Stimulated activated CD8-positive, alpha-beta memory T cell treated with anti-CD3 and anti-CD28 coated beads, Interleukin-4, amount 100 ng/mL, for 4 hours (primary cell): ENCODE data around the gene SMIM11.
"Not testable (repeated sequence)": the region's sequence is repeated elsewhere in the genome, so short reads cannot be mapped to it uniquely, and the experiment has no call there.

Source experiments
- DNase-seq, 2 donors: peaks; one replicate each; pipeline ENCODE4 v3.0.0-alpha.2; 2020; ENCODE audit warnings: low read depth in 2 of 2, low spot score in 1 of 2

Gene SMIM11, protein sequence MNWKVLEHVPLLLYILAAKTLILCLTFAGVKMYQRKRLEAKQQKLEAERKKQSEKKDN

DNA sequence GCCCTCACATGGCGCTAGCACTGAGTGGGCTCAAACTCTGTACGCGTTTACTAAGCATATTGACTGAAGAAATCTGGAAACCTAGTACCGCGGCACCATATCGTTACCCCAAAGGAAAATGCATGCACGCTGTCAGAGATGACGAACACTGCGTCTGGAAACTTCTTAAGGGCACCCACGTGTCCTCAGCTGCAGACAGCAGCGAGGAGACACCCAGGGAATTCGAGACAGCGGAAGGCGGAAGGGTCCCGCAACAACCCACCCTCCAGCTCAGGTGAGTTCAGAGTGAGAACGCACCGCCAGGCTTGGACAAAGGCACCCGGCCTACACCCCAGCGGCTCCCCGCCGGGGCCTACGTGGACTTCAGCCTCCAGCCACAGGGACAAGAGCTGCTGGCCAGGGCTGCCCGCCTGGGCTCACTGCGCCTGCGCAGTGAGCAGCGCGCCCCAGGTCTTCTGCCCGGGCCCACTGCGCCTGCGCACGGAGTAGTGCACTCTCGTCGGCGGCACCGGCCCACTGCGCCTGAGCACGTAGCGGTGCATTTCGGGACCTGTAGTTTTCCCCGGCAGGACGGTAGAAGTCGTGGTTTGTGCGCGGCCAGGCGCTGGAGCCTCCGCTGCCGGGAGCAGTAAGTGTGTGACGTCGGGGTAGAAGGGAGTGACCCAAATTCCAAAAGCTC, at the start of gene SMIM11:
TSS of gene SMIM11 (plus strand) at position 568 of the 679 bp plus-strand sequence. CDS start 3,998 bp downstream, outside the sequence.
- not testable (repeated sequence) for DNase-seq

DNA sequence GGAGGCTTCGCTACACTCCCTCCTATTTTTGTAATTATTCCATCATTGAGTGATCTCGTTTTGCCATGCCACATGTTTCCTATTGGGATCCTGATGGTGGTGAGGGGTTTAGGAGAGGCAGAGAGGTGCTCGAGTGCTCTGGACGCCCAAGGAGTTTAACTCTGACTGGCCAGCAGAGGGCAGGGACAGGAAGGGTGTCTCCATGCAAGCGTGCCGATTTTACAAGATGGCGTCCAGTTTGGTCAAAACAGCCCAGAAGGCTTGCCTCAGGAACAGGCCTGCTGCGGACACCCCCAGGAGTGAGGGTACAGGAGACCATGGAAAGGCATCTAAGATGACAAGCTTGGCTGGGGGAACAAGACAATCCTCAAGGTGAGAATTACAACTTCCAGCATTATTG, 45.3 kb upstream of the SMIM11 start:
- DNase-seq = no peak

DNA sequence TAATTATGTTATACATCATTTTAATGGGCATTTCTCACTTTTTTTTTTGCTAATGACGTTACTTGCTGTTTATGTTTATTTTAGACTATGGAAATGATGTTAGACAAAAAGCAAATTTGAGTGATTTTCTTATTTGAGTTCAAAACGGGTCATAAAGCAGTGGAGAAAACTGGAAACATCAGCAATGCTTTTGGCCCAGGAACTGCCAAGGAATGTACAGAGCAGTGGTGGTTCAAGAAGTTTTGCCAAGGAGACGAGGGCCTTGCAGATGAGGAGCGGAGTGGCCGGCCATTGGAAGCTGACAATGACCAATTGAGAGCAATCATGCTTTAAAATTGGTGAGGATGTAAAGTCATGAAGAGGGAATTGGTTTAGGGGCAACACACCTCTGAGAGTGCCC, 43.6 kb upstream of the SMIM11 start:
- DNase-seq = no peak

DNA sequence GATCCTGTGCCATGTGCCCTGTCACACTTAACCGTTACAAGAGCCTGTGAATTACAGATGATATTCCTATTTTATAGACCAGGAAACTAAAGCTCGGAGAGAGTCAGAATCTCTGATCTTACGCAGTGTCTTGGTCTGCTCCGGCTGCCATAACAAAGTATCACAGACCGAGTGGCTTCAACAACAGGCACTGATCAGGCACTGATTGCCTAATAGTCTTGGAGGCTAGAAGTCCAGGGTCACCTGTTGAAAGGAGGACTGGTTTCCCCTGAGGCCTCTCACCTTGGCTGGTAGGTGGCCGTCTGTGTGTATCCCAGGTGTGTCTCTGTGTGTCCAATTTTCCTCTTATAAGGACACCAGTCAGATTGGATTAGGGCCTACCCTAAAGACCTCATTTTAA, 43.0 kb upstream of the SMIM11 start:
- DNase-seq = no peak

DNA sequence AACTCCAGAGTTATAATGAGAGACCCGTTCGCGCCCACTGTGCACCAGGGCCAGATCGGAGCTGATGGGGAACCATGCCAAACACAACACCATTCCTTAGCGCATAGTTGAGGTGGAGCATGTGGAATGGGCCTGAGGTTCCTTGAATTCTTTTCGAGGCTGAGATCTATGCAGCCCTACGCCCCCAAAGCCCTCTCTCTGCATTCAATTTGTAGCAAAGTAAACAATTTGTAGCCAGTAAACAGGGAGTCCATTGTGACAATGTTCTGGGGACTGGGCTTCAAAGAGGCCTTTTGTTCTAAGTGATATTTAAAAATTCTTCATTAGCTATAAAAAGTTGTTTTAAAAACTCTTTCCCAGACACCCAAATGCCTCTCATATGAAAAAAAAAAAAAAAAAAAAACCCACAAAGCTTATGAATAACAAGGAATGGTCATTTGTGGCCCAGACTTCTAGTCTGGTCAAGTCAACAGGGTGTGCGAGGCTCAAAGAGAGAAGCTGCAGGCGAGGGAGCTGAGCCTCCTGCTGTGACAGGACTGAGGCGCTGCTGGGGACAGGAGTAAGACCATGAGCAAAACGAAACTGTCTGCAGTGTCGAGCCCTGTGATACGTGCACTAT, 42.1 kb upstream of the SMIM11 start:
- no peak for DNase-seq

DNA sequence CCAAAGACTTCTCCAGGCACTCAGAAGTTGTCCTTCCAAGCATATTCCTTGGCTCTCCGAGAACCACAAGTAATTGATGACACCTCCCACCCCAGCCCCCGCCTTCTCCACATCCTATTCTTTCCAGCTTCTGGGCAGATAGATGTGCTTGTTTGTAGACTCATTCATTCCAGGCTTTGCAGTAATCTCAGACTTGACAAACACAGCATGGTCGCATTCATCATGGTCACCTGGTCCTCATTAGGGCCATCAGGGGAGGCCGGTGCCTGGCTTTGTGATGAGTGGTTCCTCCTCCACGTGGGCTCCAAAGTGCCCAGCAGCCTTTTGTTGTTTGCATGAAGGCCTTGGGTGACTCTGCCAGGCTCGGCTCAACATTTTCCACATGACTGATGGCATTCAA, 40.0 kb upstream of the SMIM11 start:
- DNase-seq = no peak

DNA sequence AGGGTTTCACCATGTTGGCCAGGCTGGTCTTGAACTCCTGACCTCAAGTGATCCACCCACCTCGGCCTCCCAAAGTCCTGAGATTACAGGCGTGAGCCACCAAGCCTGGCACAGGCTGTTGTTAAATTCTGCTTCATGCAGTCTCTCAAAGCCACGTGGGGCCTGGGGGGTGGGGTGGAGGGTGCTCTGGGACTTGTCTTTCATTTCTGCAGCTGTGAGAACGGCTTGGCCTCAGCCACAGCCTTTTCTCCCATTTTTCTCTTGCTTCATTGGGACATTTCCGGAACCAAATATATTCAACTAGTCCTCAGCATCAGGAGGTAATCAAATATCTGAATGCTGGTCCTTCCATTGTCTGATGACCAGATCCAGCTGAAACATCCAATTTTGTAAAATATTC, 39.1 kb upstream of the SMIM11 start:
- DNase-seq = no peak

DNA sequence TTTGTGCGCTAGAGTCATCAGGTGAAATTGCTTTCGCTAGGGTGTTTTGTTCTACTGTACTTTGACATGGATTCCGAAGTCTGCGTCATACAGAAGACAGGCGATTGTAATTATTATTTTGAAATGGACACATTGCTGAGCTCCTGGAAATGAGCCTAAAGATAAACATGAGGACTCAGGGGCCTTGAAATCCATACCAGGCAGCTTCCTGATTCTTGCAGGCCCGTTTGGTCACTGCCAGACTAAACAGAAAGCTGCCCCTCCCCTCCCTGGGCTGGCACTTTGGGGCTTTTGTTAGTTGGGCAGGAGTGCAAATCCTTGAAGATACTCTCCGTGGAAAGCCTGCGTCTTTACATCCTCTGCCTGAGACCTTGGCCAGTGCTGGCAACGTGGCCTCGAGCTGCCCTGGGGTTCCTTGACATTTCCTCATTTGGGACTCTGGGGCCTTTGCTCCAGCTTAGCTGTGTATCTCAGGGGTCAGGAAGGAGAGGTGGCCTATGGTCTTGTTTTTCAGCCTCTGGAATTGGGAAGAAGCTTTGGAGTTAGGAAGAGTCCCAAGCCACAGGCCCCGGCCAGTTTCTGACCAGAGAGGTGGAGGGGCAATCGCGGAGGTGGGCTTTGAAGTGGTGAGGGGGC, 38.4 kb upstream of the SMIM11 start:
- no peak for DNase-seq

DNA sequence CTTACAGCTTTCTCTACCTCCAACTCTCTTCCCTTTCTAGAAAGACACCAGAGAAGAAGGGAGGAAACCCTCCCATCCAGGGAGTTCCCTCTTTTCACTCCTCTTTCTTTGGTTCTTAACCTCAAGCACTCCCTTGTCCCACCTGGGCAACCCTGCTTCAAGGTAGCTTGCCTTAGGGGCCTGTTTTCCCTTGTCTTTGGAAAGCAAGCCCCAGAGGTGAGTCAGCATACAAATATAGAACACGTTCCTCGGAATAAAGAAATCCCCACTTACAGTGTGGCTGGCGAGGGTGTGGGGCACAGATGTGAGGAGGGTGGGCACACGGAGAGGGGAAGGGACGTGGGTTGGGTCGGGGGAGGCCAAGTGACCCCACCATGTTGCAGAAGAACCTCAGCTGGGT, 37.6 kb upstream of the SMIM11 start:
- DNase-seq = no peak

DNA sequence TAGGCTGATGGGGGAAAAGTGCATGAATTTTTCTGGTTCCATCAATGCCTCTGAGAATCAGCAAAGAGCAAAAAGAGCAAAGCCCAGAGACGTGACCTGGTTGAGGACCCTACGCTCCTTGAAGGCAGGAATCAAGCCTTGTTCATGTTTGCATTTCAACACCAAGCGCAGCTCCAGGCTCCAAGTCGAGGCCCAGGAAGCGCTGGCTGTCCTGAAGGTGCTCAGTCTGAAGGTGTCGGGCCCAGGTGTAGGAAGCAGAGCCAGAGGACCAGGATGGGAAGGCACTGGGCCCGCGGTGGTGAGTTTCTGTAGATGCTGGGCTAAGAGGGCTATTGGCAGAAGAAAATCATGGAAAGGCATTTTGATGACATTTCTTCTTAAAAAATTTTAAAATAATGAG, 37.1 kb upstream of the SMIM11 start:
- no peak for DNase-seq

DNA sequence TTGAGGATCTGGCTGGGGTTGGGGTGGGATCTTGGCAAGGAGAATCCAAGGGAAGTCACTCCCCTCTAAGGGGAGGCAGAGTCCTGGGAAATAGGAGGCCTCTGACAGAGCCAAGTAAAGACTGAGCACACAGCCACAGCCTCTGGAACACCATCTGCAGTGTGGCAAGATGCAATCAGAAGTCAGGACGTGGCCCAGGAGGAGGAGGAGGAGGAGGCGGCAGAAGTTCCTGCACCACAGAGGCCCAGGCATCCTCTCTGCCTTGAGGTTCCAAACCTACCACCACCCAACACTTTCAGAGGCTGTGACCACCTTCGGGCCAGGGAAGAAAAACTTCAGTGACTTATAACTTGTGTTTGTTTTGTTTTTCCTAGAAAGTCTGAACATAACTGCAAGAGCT, 35.2 kb upstream of the SMIM11 start:
- no peak for DNase-seq

DNA sequence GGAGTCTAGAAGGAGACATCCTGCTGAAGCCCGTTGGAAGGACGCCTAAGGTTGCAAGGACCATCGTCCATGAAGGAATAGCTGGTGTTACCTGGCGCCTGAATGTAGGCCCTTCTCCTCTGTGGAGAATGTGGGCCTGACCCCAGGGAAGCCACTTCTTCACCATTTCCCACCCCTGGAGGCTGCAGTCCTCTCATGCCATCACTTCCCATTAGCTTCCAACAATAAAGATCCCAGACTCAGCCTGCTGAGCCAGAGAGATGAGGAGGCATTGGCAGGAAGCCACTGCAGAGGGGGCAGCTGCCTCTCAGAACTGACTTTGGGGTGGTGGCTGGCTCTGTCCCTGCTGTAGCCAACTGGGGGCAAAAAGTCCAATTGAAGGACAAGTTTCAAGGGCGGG, 32.8 kb upstream of the SMIM11 start:
- DNase-seq = no peak

DNA sequence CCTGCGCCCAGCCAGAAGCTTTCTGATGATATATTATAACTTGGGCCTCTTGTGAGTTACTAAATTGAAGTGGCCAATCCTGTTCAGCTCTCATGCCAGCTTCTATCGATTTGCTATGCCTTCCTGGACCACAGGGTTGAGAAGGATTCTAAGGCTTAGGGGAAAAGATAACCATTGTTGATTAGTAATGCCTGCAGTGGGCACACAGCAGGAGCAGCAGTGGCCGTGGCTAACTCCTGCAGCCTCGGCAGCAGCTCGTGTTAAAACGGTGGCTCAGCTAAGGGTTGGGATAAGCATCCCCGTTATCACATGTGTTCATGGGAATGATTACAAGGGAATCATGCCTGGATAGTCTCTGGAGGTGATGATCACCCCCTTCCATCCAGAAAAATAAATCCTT, 32.0 kb upstream of the SMIM11 start:
- no peak for DNase-seq

DNA sequence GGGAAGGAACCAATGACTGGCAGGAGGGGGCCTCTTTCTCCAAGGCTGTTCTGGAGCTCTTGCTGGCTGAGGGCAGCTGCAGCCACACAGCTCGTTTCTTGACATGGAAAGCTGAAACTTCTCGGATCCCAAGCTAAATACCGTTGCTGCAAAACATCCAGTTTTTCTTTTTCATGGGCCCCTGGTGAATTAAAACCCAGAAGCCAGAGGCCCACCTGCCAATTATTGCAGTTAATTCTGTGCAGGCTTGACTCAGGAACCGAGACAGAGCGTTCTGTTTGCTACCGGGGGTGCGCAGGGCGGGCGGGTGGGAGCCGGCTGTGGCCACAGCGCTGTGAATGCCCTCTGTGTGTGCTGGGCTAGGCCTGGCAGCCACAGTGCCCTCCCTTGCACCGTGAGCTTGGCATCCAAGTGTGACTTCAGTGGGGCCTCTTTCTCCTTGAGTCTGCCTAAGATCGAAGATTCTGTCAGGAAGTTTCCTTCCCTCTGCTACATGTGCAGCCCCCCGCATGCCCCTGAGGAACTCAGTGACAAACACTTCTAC, 31.4 kb upstream of the SMIM11 start:
- no peak for DNase-seq

DNA sequence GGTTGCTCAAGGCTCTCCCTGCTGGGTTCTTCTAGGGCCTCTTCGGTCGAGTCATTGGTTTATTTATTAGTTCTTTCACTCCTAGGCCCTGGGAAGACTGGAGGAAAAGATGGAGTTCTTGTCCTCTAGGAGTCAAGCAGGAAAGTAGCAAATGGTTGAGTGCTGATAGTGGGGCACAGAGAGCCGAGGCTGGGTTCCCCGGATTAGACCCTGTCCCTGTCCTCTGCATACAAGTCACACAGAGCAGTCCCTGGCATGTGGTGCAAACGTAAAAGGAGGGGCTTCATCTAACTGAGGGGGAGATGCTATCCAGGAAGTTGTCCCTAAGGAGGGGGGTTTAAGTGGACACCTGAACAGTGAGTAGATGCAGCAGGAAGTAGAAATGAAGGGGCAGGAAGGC, 30.7 kb upstream of the SMIM11 start:
- DNase-seq = no peak

DNA sequence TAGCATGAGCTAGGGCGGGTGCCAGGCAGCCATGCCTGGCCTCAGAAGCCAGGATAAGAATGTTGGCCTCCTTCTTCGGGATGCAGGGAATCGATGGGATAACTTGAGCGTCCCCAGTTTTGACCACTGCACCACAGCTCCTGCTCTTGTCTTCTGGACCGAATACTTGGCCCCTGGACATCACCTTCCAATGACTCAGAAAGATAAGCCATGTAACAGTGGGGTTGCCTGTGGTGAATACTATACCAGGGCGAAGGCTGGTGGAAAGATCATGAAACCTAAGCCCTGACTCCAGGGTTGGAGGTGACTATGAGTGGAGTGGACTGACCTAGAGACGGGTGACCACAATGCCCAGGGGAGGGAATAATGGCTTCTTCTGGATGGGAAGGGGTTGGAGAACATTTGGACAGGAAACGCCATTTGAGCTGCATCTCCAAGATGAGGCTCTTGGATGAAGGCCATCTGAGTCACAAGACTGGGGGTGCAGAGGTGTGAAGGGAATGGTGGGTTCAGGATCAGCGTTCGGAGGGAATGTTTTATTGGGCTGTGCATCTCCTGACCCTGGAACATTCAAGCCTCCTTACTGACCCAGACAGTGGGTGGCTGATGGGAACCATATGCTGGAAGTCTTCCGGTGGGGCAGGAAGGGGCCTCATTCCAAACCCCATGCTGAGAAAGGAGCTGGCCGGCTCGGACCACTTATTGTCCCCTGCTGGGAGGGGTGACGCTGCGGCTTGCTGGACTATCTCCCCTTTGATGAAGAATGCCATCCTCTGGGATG, 30.0 kb upstream of the SMIM11 start:
- no peak for DNase-seq

DNA sequence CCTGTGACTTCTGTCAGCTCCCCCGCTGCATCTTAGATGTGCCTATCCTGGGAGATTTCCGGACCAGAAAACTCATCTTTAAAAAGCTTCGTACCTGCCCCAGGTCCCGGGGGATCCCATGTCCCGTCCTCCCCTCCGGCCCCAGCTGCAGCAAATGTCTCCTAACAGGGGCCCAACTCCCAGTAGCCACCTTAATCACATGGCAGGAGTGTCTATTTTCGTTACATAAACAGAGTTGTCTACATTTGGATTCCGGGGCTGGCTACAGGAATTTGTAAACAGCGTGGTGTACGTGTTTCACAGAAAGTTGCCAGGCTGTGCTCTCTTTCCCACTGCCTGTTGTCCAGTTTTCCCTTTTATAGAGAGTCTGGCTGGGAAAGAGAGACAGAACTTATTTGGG, 29.4 kb upstream of the SMIM11 start:
- no peak for DNase-seq

DNA sequence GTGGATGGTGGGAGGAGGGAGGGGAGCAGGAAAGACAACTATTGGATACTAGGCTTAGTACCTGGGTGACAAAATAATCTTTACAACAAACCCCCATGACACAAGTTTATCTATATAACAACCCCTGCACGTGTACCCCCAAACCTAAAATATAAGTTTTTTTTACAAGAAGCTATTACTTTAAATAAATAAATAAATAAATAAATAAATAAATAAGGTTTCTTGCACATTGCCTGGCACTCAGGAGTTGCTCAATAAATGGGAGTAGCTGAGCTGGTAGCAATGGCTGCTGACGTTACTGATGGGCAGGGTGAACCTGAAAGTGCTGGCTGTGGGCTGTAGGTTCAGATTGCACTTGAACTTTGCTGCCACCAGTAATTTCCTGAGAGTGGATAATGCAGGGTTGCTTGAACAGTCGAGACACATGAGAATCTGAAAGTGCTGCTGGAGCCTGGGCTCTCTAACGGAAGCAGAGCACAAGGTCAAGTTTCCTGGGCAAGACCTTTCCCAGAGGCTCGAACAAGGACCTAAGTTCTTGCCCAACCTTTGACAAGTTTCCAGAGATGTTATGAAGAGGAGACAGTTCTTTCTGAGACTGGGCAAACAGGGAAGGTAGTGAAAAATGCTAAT, 26.3 kb upstream of the SMIM11 start:
- no peak for DNase-seq

DNA sequence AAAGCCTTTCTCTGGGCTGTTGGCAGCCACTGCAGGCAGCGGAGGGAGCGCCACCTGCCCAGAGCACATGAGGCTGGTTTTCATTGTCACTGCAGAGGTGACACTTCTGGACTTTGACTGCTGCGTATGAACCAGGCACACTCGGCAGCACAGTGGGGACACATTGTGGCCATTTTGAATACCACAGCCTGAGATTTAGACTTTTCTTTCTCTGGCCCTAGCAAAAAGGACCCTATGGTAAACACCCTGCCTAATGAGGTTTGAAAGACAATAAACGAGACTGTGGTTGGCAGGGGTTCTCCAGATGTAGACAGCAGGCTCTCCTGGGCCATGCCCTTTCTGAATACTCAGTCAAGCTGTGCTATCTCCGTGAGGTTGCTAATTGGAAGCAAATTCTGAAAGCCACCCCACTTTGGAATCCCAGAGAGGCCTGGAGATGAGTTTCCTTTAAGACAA, 23.5 kb upstream of the SMIM11 start:
- DNase-seq = no peak

DNA sequence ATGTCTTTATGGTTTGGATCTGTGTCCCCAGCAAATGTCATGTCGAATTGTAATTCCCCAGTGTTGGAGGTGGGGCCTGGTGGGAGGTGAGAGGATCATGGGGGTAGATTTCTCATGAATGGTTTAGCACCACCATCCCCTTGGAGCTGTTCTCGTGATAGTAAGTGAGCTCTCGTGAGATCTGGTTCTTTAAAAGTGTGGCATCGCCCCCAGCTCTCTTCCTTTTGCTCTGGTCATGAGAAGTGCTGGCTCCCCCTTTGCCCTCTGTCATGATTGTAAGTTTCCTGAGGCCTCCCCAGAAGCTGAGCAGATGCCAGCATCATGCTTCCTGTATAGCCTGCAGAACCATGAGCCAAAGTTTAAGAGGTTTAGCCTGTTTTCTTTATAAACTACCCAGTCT, 22.8 kb upstream of the SMIM11 start:
- DNase-seq = no peak

DNA sequence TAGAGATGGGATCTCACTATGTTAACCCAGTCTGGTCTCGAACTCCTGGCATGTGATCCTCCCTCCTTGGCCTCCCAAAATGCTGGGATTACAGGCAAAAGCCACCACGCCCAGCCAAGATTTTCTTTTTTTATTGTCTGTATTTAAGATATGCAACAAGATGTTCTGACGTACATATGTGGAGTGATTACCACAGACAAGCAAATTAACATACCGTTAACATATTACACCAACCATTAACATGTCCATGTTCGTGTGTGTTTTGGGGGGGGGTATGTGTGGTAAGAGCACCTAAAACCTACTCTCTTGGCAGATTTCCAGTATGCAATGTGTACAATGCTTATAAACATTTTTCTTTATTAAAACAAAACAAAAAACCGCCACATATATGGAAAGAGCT, 22.1 kb upstream of the SMIM11 start:
- DNase-seq = no peak
